Activated T-helper 1 cell treated with Interleukin-2 at 50 U/mL for 16 hours (primary cell): ENCODE data around the gene ZNF530.

Source experiments
- DNase-seq: peaks from one replicate; pipeline ENCODE4 v3.0.0-alpha.2; 2020; ENCODE audit warnings: low read depth

Gene ZNF530

DNA sequence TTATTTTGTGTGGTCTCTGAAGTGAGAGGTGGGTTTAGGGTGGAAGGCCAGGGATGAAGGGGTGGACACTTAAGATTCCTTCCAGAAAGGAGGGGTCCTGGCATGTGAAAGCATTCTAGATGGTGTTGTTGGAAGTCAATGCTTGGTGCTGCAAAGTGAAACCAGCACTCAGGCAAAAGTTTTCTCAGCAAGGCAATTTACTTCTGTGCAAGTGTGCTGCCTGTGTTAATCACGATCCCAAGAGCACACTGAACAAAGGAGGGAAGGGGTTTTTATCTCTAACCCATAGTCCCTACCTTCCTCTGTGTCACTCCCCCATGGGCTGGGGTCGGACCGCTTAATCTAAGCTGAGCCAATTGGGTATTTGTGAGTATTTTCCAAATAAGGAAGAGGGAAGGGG lies 15.7 kb downstream of the ZNF530 start:
- no peak for DNase-seq

DNA sequence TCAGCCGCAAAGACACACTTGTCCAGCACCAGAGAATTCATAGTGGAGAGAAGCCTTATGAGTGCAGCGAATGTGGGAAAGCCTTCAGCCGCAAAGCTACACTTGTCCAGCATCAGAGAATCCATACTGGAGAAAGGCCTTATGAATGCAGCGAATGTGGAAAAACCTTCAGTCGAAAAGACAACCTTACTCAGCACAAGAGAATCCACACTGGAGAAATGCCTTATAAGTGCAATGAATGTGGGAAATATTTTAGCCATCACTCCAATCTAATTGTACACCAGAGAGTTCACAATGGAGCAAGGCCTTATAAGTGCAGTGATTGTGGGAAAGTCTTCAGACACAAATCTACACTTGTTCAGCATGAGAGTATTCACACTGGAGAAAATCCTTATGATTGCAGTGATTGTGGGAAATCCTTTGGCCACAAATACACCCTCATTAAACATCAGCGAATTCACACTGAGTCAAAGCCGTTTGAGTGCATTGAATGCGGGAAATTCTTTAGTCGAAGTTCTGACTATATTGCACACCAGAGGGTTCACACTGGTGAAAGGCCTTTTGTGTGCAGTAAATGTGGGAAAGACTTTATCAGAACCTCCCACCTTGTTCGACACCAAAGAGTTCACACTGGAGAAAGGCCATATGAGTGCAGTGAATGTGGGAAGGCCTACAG lies 21.1 kb downstream of the ZNF530 start:
- no peak for DNase-seq

DNA sequence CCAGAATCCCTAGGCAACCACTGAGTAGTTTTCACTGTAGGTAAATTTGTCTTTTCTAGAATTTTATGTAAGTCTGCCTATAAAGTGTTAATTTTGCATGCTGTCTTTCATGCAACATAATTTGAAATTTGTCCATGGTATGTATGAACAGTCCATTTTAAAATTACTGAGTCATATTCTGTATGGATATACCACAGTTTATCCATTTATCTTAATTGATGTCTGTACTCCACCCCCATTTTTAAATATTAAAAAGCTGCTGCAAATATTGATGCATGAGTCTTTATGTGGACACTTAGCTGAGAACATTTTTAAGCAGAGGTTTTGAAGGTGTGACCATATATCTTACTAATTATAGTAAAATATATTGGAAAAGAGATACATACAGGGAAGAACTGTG lies 23.4 kb downstream of the ZNF530 start:
- DNase-seq: no peak

DNA sequence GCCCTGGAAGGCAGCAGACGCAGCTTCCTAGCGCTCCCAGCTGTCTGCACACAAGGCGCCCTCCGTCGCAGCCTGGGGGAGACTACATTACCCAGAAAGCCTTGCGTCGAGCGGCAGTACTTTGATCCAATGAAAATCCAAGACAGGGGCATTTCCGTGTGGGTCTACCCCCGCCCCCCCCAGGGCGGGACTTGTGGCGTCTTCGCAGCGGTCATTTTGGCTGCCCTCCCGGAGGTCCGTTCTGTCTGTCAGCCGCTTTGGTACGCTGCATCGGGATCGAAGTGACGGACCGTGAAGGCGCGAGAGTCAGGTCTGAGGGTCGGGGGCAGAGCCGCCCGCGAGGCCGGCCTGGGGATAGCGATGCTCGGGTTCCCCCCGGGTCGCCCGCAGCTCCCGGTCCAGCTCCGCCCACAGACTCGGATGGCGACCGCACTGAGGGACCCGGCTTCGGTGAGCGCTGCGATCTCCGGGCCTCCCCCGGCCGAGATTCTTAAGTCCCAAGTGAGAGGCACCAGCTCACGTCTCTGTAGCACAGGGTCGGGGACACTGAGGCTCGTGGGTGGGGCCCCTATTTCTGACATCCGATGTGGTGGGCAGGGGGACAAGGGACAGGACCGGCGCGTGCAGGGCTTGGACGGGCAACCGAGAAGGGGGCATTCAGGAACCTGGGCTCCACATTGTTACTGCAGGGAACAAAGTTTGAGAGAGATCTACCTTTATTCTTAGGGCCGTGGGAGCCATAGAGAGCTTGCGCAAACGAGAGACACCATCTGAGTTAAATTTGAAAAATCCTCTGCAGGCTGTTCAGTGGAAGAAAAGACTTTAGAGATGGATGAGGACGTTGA lies 33.5 kb downstream of the ZNF530 start, which contains the start of gene ZNF211:
Gene ZNF211 (plus strand): TSS at position 182 of the 845 bp plus-strand sequence. CDS start 179 bp downstream, at position 361.
- DNase-seq: peak; percentile 78

DNA sequence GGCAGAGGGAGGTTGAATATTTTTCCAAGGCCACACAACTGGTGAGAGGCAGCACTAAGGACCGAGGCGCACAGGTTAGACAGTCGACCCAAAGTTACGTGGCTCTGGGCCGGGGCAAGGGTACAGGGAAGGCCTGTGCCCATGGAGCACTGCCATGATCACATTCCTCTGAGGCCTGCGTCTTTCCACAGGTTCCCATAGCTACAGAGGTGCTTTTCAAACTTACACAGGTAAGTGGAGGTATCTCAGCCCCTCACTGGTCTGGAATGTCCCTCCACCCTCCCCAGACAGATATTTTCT lies 34.1 kb downstream of the ZNF530 start:
- DNase-seq: no peak

DNA sequence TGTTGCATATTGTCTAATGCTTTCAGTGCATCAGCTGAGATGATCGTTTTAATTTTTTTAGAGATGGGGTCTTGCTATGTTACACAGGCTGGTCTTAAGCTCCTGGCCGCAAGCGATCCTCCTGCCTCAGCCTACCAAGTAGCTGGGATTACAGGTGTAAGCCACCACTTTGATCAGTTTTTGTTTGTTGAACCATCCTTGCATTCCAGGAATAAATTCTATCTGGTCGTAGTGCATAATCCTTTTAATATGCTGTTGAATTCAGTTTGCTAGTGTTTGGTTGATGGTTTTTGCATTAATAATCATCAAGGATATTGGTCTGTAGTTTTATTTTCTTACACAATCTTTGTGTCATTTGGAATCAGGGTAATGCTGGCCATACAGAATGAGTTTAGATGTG lies 37.7 kb downstream of the ZNF530 start:
- no peak for DNase-seq

DNA sequence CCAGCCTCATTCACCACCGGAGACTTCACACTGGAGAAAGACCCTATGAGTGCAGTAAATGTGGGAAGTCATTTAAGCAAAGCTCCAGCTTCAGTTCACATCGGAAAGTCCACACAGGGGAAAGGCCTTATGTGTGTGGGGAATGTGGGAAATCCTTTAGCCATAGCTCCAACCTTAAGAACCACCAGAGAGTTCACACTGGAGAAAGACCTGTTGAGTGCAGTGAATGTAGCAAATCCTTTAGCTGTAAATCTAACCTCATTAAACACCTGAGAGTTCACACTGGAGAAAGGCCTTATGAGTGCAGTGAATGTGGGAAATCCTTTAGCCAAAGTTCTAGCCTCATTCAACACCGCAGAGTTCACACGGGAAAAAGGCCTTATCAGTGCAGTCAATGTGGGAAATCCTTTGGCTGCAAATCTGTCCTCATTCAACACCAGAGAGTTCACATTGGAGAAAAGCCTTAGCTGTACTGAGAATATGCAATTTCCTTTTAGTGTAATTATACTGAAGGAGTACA lies 42.1 kb downstream of the ZNF530 start:
- no peak for DNase-seq

DNA sequence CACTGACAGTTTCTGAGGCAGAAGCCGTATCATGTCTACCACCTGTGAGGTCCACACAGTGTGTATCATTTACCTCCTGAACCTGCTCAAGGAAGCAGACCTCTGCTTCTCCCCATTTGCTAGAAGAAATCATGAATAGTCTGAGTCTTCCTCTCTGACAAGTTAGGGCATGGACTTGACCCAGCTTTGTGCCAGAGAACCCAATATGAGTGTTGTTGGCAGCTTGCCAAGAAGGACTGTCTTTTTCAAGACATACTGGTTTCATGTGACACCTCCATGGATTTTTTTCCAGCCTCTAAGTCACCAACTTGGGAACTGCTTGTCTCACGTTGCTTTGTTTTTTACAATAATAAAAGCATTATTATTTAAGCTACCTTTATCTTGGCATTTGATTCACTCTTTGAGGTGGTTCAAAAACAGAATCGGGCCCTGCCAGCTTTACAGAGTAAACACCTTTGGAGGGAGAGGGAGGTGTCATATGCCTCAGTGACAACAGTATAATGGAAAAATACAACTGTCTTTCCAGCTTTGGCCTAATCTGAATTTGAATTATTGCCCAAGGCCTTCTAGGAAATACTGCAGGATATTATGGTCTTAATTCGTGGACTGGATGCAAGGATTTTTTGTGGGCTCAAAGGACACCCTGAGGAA lies 42.8 kb downstream of the ZNF530 start:
- DNase-seq: no peak

DNA sequence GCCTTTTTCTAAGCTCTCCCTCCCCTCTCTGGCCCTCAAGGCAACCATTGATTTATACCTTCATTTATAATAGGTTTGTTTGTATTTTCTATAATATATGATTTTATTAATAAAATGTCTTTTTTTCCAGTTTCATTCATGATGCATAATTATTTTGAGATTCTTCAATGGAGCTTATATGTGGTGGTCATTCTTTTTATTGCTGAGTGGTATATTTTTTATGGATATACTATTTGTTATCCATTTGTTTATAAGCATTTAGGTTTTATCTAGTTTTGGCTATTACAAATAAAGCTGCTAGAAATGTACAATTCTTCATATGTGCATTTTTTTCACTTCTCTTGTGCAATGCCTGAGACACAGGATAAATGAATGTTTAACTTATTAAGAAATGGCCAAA lies 44.0 kb downstream of the ZNF530 start:
- DNase-seq: no peak

DNA sequence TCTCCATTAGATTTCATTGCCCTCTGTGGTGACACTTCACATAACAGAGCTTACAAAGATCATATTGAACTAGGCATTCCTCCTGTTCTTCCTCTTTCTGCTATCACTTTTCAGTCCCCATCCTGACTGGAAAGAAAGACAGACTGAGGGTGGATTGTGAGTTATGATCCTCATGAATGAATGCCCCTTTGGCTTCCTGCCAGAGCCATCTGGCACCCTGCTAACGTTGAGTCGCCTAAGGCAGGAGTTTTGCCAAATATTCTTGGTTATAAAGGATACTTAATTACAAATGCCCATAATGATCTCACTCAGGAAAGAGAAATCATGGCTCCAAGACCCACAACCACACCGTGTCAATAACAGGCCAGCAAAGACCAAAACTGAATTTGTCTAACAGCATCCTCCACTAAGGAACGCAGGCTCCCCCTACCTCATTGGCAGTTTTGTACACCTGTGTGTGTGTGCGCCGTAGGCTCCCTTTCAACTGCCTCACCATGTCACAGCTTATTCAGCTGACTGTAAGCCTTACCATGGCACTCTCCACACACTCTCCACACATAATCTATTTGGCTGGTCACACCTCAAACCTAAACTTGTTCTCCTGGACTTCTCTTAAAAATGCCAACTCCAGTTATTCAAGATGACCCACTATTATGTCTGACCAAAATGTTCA lies 48.8 kb downstream of the ZNF530 start:
- DNase-seq: no peak

DNA sequence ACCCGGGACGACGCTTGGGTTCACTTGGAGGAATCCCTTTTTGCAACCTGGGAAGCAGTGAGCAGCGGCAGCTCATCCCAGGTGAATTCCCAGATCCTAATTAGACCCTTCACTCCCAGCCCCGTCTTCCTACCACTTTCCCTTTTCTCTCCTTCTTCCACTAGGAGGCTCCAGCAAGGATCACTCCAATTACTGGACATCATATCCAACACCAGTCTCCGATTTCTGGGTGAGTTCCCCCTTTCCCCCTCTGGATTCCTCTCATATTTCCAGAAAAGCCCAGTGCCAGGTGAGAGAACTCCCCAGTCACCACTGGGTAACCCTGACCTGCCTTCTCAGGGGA lies 51.9 kb downstream of the ZNF530 start:
- DNase-seq: no peak

DNA sequence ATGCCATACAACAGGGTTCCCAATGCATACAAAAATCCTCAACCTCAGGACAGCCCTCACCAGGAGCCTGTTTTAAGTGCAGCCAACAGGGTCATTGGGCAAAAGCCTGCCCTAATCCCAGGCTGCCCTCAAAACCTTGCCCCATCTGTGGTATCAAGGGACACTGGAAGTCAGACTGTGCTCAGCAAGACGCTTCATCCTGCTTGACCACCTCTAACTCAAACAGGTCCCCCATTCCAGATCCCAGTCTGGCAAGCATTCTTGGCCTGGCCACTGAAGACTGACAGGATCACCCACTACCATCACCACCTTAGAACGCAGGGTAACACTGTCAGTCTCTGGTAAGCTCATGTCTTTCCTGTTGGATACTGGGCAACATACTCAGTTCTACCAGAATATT lies 54.0 kb downstream of the ZNF530 start:
- no peak for DNase-seq

DNA sequence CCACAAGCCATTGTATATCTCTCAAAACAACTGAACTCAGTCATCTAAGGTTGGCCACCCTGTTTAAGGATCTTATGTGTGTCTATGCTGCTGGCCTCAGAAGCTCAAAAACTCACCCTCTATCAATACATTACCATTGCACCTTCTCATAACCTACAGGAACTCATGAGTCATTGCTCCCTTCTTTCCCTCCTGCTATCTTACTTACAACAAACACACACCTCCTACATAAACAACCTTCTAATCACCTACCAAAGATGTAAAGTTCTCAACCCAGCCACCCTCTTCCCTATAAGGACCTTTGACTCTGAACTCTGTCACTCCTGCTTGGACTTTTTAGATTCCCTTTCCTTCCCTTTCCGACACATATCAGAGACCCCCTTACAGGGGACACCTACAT lies 55.8 kb downstream of the ZNF530 start:
- DNase-seq: no peak

DNA sequence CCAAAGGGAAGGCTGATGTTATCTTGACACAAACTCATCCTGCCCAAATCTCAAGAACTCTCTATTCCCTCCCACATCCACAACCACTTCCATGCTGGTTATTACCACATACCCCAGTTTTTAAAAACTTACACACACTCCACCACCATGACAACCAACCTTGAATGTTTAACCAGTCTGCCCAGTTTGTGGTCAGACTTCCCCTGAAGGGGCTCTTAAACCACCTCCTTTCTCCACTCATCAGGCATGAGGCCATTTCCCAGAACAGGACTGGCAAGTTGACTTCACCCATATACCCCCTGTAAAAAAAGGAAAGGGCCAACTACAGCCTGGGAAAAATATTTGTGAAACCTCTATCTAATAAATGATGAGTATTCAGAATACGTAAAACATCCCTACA lies 56.7 kb downstream of the ZNF530 start:
- DNase-seq: no peak
